HEK293 (cell line): ENCODE measurements around the gene DNMT1.

ENCODE experiments used
- CTCF ChIA-PET: fragments of 350-600 bp; formaldehyde crosslinking; extraction: SDS; loops from one replicate; lab custom pipeline; 2021; ENCODE audit warnings: antibody characterized with exemption; lab: Yijun Ruan, JAX
- POLR2A ChIA-PET: fragments of 300-600 bp; formaldehyde crosslinking; extraction: SDS; loops from one replicate; lab custom pipeline; 2020; ENCODE audit warnings: antibody characterized with exemption, inconsistent platforms; lab: Yijun Ruan, JAX
- H3K27ac ChIP-seq: fragments of 200-500 bp; sonication (Bioruptor generic); 2 replicates; pipeline ENCODE4 v1.5.1; 2014; ENCODE audit warnings: low read depth, low read length, control low read depth, inconsistent platforms; ENCODE audit errors: extremely low read depth
- H3K36me3 ChIP-seq, 2 experiments: fragments of 200-500 bp in 1 of 2; sonication (Bioruptor generic) in 1 of 2; 1 replicate in 1 of 2; 2 replicates in 1 of 2; pipeline ENCODE4 v1.5.1; 2014 to 2017; ENCODE audit warnings: inconsistent platforms in 2 of 2, low read length in 2 of 2; ENCODE audit not compliant: control insufficient read depth in 2 of 2, insufficient read depth in 1 of 2
- H3K4me1 ChIP-seq: fragments of 200-500 bp; sonication (Bioruptor generic); 2 replicates; pipeline ENCODE4 v1.5.1; 2014; ENCODE audit warnings: mild to moderate bottlenecking, low read length, inconsistent platforms; ENCODE audit not compliant: control insufficient read depth, insufficient read depth
- H3K4me3 ChIP-seq: 2 replicates; pipeline ENCODE4 v1.5.1; 2011; ENCODE audit warnings: low read depth, mild to moderate bottlenecking, control low read depth, low read length, moderate library complexity
- H3K9me3 ChIP-seq: fragments of 200-500 bp; sonication (Bioruptor generic); 2 replicates; pipeline ENCODE4 v1.5.1; 2014; ENCODE audit warnings: low read depth, low read length, inconsistent platforms; ENCODE audit not compliant: control insufficient read depth, insufficient read depth
- ATF2 ChIP-seq: fragments of 450-650 bp; formaldehyde crosslinking; IDR thresholded peaks from 2 replicates; pipeline ENCODE4 v1.5.1; 2016; ENCODE audit warnings: missing biosample characterization, missing genetic modification characterization, low read depth
- FEZF1 ChIP-seq: fragments of 450-650 bp; formaldehyde crosslinking; IDR thresholded peaks from 2 replicates; pipeline ENCODE4 v1.5.1; 2016; ENCODE audit warnings: missing biosample characterization, missing genetic modification characterization
- GLI4 ChIP-seq: fragments of 450-650 bp; formaldehyde crosslinking; IDR thresholded peaks from 2 replicates; pipeline ENCODE4 v1.5.1; 2016; ENCODE audit warnings: missing biosample characterization, missing genetic modification characterization
- HOXA7 ChIP-seq: sonication (generic); formaldehyde crosslinking; IDR thresholded peaks from 2 replicates; pipeline ENCODE4 v1.8.1; 2022; ENCODE audit warnings: missing genetic modification reagents, borderline replicate concordance
- INSM2 ChIP-seq: fragments of 450-650 bp; formaldehyde crosslinking; IDR thresholded peaks from 2 replicates; pipeline ENCODE4 v1.5.1; 2016; ENCODE audit warnings: missing biosample characterization, missing genetic modification characterization
- MYNN ChIP-seq: fragments of 450-650 bp; formaldehyde crosslinking; IDR thresholded peaks from 2 replicates; pipeline ENCODE4 v1.5.1; 2016; ENCODE audit warnings: missing biosample characterization, missing genetic modification characterization, borderline replicate concordance
- SP2 ChIP-seq: fragments of 450-650 bp; formaldehyde crosslinking; IDR thresholded peaks from 2 replicates; pipeline ENCODE4 v1.5.1; 2016; ENCODE audit warnings: missing biosample characterization, missing genetic modification characterization
- ZBTB17 ChIP-seq: fragments of 450-650 bp; formaldehyde crosslinking; IDR thresholded peaks from 2 replicates; pipeline ENCODE4 v1.5.1; 2016; ENCODE audit warnings: missing biosample characterization, missing genetic modification characterization
- ZBTB48 ChIP-seq: fragments of 450-650 bp; formaldehyde crosslinking; IDR thresholded peaks from 2 replicates; pipeline ENCODE4 v1.5.1; 2016; ENCODE audit warnings: missing biosample characterization, missing genetic modification characterization
- ZNF10 ChIP-seq: fragments of 450-650 bp; formaldehyde crosslinking; IDR thresholded peaks from 2 replicates; pipeline ENCODE4 v1.5.1; 2017; ENCODE audit warnings: missing biosample characterization, missing genetic modification characterization
- ZNF114 ChIP-seq: fragments of 450-650 bp; formaldehyde crosslinking; IDR thresholded peaks from 2 replicates; pipeline ENCODE4 v1.5.0; 2017; ENCODE audit warnings: missing biosample characterization, missing genetic modification characterization
- ZNF146 ChIP-seq: fragments of 450-650 bp; formaldehyde crosslinking; IDR thresholded peaks from 2 replicates; pipeline ENCODE4 v1.5.1; 2016; ENCODE audit warnings: missing biosample characterization, missing genetic modification characterization
- ZNF280D ChIP-seq: fragments of 450-650 bp; formaldehyde crosslinking; IDR thresholded peaks from 2 replicates; pipeline ENCODE4 v1.5.1; 2016; ENCODE audit warnings: missing biosample characterization, missing genetic modification characterization
- ZNF324 ChIP-seq: fragments of 450-650 bp; formaldehyde crosslinking; IDR thresholded peaks from 2 replicates; pipeline ENCODE4 v1.5.1; 2016; ENCODE audit warnings: missing biosample characterization, missing genetic modification characterization
- ZNF354C ChIP-seq: fragments of 450-650 bp; formaldehyde crosslinking; IDR thresholded peaks from 2 replicates; pipeline ENCODE4 v1.5.1; 2016; ENCODE audit warnings: missing biosample characterization, missing genetic modification characterization, low read depth, borderline replicate concordance
- ZNF488 ChIP-seq: fragments of 450-650 bp; formaldehyde crosslinking; IDR thresholded peaks from 2 replicates; pipeline ENCODE4 v1.5.1; 2016; ENCODE audit warnings: missing biosample characterization, missing genetic modification characterization
- ZNF521 ChIP-seq: fragments of 450-650 bp; formaldehyde crosslinking; IDR thresholded peaks from 2 replicates; pipeline ENCODE4 v1.5.1; 2017; ENCODE audit warnings: missing biosample characterization, mild to moderate bottlenecking, missing genetic modification characterization
- ZNF530 ChIP-seq: fragments of 450-650 bp; formaldehyde crosslinking; IDR thresholded peaks from 2 replicates; pipeline ENCODE4 v1.5.1; 2016; ENCODE audit warnings: low read depth, missing biosample characterization, missing genetic modification characterization
- ZNF549 ChIP-seq: fragments of 450-650 bp; IDR thresholded peaks from 2 replicates; pipeline ENCODE4 v1.5.1; 2018; ENCODE audit warnings: missing biosample characterization, missing genetic modification characterization, mild to moderate bottlenecking, inconsistent platforms, moderate library complexity
- ZNF561 ChIP-seq: fragments of 450-650 bp; IDR thresholded peaks from 2 replicates; pipeline ENCODE4 v1.5.1; 2018; ENCODE audit warnings: missing biosample characterization, missing genetic modification characterization, borderline replicate concordance
- ZNF571 ChIP-seq: fragments of 450-650 bp; formaldehyde crosslinking; IDR thresholded peaks from 2 replicates; pipeline ENCODE4 v1.5.0; 2017; ENCODE audit warnings: missing biosample characterization, missing genetic modification characterization
- ZNF585B ChIP-seq: fragments of 450-650 bp; formaldehyde crosslinking; IDR thresholded peaks from 2 replicates; pipeline ENCODE4 v1.5.1; 2016; ENCODE audit warnings: missing biosample characterization, missing genetic modification characterization
- ZNF610 ChIP-seq: fragments of 450-650 bp; formaldehyde crosslinking; IDR thresholded peaks from 2 replicates; pipeline ENCODE4 v1.5.1; 2016; ENCODE audit warnings: missing biosample characterization, missing genetic modification characterization, borderline replicate concordance
- ZNF677 ChIP-seq: fragments of 450-650 bp; IDR thresholded peaks from 2 replicates; pipeline ENCODE4 v1.5.0; 2018; ENCODE audit warnings: missing biosample characterization, mild to moderate bottlenecking, missing genetic modification characterization, moderate library complexity
- ZNF791 ChIP-seq: fragments of 450-650 bp; formaldehyde crosslinking; IDR thresholded peaks from 2 replicates; pipeline ENCODE4 v1.5.1; 2016; ENCODE audit warnings: missing biosample characterization, missing genetic modification characterization

DNMT1 gene

GRCh38 chr19:10105509-10106099 is 89.1 kb downstream of the DNMT1 start (continued):
- TF ChIP-seq ZNF10 (no peak), ZBTB17 (tag by site-specific recombination) (no peak), ZNF585B (tag by site-specific recombination) (no peak), FEZF1 (tag by site-specific recombination) (no peak), ZBTB48 (tag by site-specific recombination) (no peak), ZNF280D (tag by site-specific recombination) (no peak), ZNF677 (tag by site-specific recombination) (no peak), ZNF549 (tag by site-specific recombination) (no peak), ZNF561 (tag by site-specific recombination) (0 out of 2 replicates have a peak, but pooled peaks have one; percentile 49), ZNF324 (tag by site-specific recombination) (no peak), INSM2 (tag by site-specific recombination) (no peak), SP2 (no peak), HOXA7 (CRISPR knock-in tag) (no peak)
- TF ChIP-seq, all 188 proteins: peak for 7

GRCh38 chr19:10104665-10105508 is 89.9 kb downstream of the DNMT1 start:
- ChIA-PET POLR2A (interaction anchor here (0.6 kb wide), 1 partner anchor 270 kb away, joined by 3 read pairs; the partner anchor contains the start of gene PIN1), CTCF (interaction anchor here (1.2 to 1.6 kb wide), 2 partner anchors 21 to 145 kb away, joined by 3 to 8 read pairs; no protein-coding TSS in a partner anchor)
- Histone ChIP-seq H3K9me3 (no peaks in the 10 kb centered on the region), H3K4me3 (no peak overlapping the region), H3K4me1 (no peaks in the 10 kb centered on the region), H3K36me3 (peaks cover 14 to 29% of the 10 kb centered on the region in 2 experiments; a peak in 2 of 3 replicates), H3K27ac (no peak overlapping the region)
- TF ChIP-seq ZNF610 (tag by site-specific recombination) (no peak), ZNF114 (no peak), ZBTB17 (tag by site-specific recombination) (no peak), ZNF791 (tag by site-specific recombination) (no peak), ZNF146 (no peak), ZNF488 (tag by site-specific recombination) (no peak), ZNF530 (tag by site-specific recombination) (no peak), ZNF521 (no peak), ZNF571 (tag by site-specific recombination) (no peak), ATF2 (tag by site-specific recombination) (no peak), MYNN (tag by site-specific recombination) (no peak), GLI4 (tag by site-specific recombination) (no peak), ZNF354C (tag by site-specific recombination) (no peak), INSM2 (tag by site-specific recombination) (no peak)
